Nephron progenitor cell (in vitro differentiated cells): ENCODE measurements around the gene RAP1GDS1.
"Not testable (repeated sequence)": the region's sequence is repeated elsewhere in the genome, so short reads cannot be mapped to it uniquely, and the experiment has no call there.

Experiments
- DNase-seq: peaks from one replicate; pipeline ENCODE4 v3.0.0; 2021
- H3K27ac Mint-ChIP-seq: 2 replicates; pipeline ENCODE4 v1.8.0; 2021; ENCODE audit warnings: mild to moderate bottlenecking, moderate library complexity, mixed read lengths
- H3K27me3 Mint-ChIP-seq: 2 replicates; pipeline ENCODE4 v1.8.0; 2021; ENCODE audit warnings: mild to moderate bottlenecking, low read depth, mixed read lengths; ENCODE audit not compliant: poor library complexity
- H3K36me3 Mint-ChIP-seq: 2 replicates; pipeline ENCODE4 v1.8.0; 2021; ENCODE audit warnings: low read depth, mixed read lengths
- H3K4me1 Mint-ChIP-seq: 2 replicates; pipeline ENCODE4 v1.8.0; 2021; ENCODE audit warnings: mixed read lengths
- H3K4me3 Mint-ChIP-seq: 2 replicates; pipeline ENCODE4 v1.8.0; 2021; ENCODE audit warnings: mild to moderate bottlenecking, moderate library complexity, mixed read lengths
- H3K9me3 Mint-ChIP-seq: 2 replicates; pipeline ENCODE4 v1.8.0; 2021; ENCODE audit warnings: mild to moderate bottlenecking, moderate library complexity, mixed read lengths
- TF ChIP-seq, protein P1 (sequence below): fragments of 200-600 bp; sonication (generic); IDR thresholded peaks from 2 replicates; pipeline ENCODE4 v1.5.0; 2021; ENCODE audit warnings: antibody characterized with exemption

RAP1GDS1 gene

DNA sequence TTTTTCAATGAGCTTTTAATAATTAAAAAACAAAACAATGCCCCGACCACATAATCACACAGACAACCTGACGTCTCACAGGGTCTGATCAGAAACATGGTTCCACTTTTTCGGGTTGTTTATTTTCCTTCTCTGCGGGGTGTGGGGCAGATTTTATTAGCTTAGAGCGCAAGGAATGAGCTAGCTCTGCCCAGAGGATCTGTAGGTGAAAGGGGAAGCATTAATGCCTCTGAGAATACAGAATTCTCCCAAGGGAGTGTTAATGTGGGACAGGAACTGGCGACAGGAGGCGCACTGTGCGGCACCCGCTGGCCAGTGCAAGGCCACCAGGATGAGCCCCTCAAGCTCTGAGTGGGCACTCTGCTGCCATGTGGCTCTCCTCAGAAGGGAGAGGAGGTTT is 215.7 kb downstream of the RAP1GDS1 start:
- no peak overlapping the region for H3K27ac Mint-ChIP-seq
- TF ChIP-seq, protein P1, sequence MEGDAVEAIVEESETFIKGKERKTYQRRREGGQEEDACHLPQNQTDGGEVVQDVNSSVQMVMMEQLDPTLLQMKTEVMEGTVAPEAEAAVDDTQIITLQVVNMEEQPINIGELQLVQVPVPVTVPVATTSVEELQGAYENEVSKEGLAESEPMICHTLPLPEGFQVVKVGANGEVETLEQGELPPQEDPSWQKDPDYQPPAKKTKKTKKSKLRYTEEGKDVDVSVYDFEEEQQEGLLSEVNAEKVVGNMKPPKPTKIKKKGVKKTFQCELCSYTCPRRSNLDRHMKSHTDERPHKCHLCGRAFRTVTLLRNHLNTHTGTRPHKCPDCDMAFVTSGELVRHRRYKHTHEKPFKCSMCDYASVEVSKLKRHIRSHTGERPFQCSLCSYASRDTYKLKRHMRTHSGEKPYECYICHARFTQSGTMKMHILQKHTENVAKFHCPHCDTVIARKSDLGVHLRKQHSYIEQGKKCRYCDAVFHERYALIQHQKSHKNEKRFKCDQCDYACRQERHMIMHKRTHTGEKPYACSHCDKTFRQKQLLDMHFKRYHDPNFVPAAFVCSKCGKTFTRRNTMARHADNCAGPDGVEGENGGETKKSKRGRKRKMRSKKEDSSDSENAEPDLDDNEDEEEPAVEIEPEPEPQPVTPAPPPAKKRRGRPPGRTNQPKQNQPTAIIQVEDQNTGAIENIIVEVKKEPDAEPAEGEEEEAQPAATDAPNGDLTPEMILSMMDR, result no peak
- peaks cover 86% of the 10 kb centered on the region for H3K36me3 Mint-ChIP-seq
- H3K4me3 Mint-ChIP-seq, result no peak overlapping the region
- H3K9me3 Mint-ChIP-seq, result no peaks in the 10 kb centered on the region
- peaks cover 8% of the 10 kb centered on the region for H3K4me1 Mint-ChIP-seq
- no peak for DNase-seq
- peaks cover 3% of the 10 kb centered on the region for H3K27me3 Mint-ChIP-seq

DNA sequence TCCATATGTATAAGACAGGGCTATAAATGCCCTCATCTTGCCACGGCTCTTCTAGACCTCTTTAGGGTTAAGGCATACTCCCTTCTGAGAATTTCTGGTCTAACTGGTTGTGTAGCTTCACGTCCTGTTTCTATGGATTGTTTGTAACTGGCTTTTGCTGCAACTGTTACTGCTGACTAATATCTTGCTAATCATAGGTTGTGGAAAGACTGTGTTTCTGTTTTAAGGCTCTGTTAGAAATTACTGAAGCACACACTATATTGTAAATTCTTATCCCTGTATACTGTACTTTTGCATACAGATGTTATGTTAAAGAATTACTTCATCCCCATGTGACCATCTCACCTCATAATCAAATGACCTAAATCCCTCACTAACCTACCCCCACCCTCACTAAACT is 218.4 kb downstream of the RAP1GDS1 start:
- H3K27me3 Mint-ChIP-seq, H3K4me3 Mint-ChIP-seq, DNase-seq, H3K9me3 Mint-ChIP-seq, H3K27ac Mint-ChIP-seq: not testable (repeated sequence)
- peaks cover 21% of the 10 kb centered on the region for H3K4me1 Mint-ChIP-seq
- H3K36me3 Mint-ChIP-seq, result peaks cover 78% of the 10 kb centered on the region

DNA sequence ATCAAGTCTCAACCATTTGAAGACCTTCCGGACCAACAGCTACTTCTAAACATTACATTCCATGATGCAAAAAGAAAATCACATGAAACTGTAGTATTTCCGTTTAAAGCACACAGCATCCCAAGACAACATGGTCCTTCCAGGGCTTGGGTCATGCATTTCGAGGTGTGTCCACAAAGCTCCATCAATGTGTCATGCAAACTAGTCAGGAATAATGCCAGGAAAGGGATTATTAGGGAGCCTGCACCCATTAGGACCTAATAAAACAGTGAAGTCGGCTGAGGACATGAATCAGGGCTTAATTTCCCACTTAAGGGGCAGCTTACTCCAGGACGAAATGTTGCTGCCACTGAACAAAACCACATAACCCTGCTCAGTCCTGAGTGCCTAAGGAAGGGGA is 219.4 kb downstream of the RAP1GDS1 start:
- Mint-ChIP-seq H3K9me3 (no peaks in the 10 kb centered on the region), H3K36me3 (peaks cover 70% of the 10 kb centered on the region), H3K27me3 (peaks cover 7% of the 10 kb centered on the region), H3K27ac (no peak overlapping the region), H3K4me3 (no peak overlapping the region), H3K4me1 (peaks cover 21% of the 10 kb centered on the region)
- TF ChIP-seq, protein P1, result no peak
- no peak for DNase-seq

DNA sequence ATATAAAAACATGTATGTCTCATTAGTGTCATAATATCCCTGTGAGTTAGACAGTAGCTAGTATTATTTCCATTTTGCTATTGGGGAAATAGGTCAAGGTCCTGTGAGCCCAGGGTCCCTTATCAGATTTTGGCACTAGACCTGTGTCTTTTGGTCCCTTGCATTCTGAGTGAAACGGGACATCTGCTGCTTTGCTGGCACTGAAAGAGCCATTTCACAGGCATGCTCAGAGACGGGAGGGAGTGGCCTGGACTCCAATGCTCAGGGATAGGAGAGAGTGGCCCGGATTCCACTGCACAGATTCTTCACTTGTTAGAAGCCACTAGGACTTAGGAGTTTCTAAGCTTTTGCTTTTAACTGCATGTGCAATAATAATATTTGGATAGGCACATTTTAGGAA is 220.0 kb downstream of the RAP1GDS1 start:
- TF ChIP-seq, protein P1, result no peak
- Mint-ChIP-seq H3K4me3 (no peak overlapping the region), H3K27ac (peak overlapping the region; percentile 11), H3K27me3 (peaks cover 7% of the 10 kb centered on the region), H3K9me3 (no peaks in the 10 kb centered on the region), H3K36me3 (peaks cover 66% of the 10 kb centered on the region), H3K4me1 (peaks cover 21% of the 10 kb centered on the region)
- DNase-seq, result no peak

DNA sequence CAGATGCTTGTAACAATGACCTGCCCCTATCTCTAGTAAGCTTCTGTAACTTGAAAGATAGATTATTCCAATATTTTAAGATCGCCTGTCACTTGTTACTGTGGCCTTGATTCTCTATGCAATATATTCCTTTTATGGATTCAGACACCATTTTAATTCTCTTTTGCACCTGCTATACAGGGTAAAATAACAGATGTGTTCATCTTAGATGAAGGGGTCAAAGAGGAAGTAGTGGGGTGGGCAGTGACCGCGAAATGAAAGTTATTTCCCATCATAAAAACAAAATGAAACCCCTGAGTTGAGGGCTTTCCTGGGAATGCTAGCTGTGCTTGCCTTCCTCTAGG is 221.3 kb downstream of the RAP1GDS1 start:
- H3K4me1 Mint-ChIP-seq, result peaks cover 32% of the 10 kb centered on the region
- no peak for DNase-seq
- H3K9me3 Mint-ChIP-seq, result no peaks in the 10 kb centered on the region
- no peak overlapping the region for H3K4me3 Mint-ChIP-seq
- H3K36me3 Mint-ChIP-seq, result peaks cover 52% of the 10 kb centered on the region
- TF ChIP-seq, protein P1, result no peak
- peaks cover 3% of the 10 kb centered on the region for H3K27me3 Mint-ChIP-seq
- H3K27ac Mint-ChIP-seq, result no peak overlapping the region

DNA sequence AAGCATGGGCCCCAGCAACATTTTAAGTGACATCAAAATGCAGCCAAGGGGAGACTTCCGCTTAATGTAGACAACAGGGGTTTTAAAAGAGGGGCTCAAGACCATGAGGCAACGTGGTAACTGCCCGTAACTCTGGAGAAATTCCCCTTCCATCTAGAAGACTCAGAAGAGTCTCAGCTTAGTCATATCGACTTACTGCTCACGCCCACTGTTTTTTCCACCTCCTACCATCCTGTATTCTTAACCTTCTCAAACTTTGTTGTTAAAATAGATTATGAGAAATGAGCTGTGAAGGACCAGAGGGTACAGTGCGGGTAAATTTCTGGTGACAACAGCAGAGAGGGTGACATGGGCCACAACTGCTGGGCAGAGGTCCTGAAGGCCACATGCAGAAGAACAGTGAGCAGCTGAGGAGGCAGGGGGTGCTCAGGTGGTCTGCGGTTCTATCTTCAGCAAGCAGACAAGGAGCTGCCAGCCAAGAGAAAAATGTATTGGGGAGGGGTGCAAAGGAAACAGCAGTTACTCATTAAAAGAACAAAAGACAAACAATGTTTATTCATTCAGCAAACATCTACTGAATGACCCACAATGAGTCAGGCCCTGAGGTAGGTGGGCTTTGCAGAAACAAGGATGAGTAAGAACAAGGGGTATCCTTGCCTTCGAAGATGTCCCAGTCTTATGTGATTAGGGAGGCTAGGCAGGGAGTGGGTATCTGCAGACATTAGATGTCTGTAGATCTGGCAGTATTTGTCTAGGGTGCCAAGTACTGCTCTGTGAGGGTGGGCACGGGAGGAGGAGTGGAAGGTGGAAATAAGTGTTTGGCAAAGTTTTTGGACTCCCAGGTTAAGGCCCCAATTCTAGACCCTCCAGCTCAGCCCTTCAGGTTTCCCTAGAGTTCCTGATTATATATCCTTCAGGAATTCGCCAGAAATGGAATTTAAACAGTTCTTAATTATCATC is 221.9 kb downstream of the RAP1GDS1 start:
- TF ChIP-seq, protein P1, result no peak
- H3K27ac Mint-ChIP-seq, result no peak overlapping the region
- no peak for DNase-seq
- no peaks in the 10 kb centered on the region for H3K9me3 Mint-ChIP-seq
- no peak overlapping the region for H3K4me3 Mint-ChIP-seq
- peaks cover 49% of the 10 kb centered on the region for H3K36me3 Mint-ChIP-seq
- peaks cover 3% of the 10 kb centered on the region for H3K27me3 Mint-ChIP-seq
- peaks cover 38% of the 10 kb centered on the region for H3K4me1 Mint-ChIP-seq
